Keratinocyte (primary cell): ENCODE data around the gene MSI2. TPM values are rescaled to one million over a fixed set of nuclear protein-coding genes. Genes with fewer than 3 reads are reported as not detected.

Experiments
- DNase-seq: peaks from one replicate; pipeline ENCODE4 v3.0.0-alpha.2; 2011; ENCODE audit warnings: low read depth, missing footprints, low spot score
- FAIRE-seq: peaks from 2 replicates; lab custom pipeline; 2011; peaks lifted over from hg19 to GRCh38; lab: Jason Lieb, UNC
- H2AFZ ChIP-seq: 2 replicates; pipeline ENCODE4 v1.6.0; 2012; ENCODE audit warnings: low read length, control low read depth, inconsistent platforms; ENCODE audit not compliant: control insufficient read depth
- H3K27ac ChIP-seq: 2 replicates; pipeline ENCODE4 v1.5.1; 2011; ENCODE audit warnings: low read length; ENCODE audit not compliant: control insufficient read depth, insufficient read depth
- H3K27me3 ChIP-seq: 3 replicates; pipeline ENCODE4 v1.6.0; 2011; ENCODE audit warnings: low read length; ENCODE audit not compliant: control insufficient read depth, insufficient read depth; ENCODE audit errors: extremely low read depth
- H3K36me3 ChIP-seq, 2 experiments: 2 replicates in 1 of 2; 3 replicates in 1 of 2; pipeline ENCODE4 v1.5.1; 2011; ENCODE audit warnings: low read length in 2 of 2, mild to moderate bottlenecking in 1 of 2; ENCODE audit not compliant: control insufficient read depth in 2 of 2, insufficient read depth in 2 of 2; ENCODE audit errors: extremely low read depth in 1 of 2
- H3K4me1 ChIP-seq: 3 replicates; pipeline ENCODE4 v1.5.1; 2011; ENCODE audit warnings: low read length; ENCODE audit not compliant: control insufficient read depth, insufficient read depth; ENCODE audit errors: extremely low read depth
- H3K4me2 ChIP-seq: 3 replicates; pipeline ENCODE4 v1.6.0; 2011; ENCODE audit warnings: low read depth, low read length; ENCODE audit not compliant: control insufficient read depth, insufficient read depth; ENCODE audit errors: extremely low read depth
- H3K4me3 ChIP-seq, 3 experiments: fragments of 200-600 bp in 1 of 3; sonication (generic) in 1 of 3; 2 replicates in 2 of 3; 3 replicates in 1 of 3; pipeline ENCODE4 v1.5.1; 2011 to 2016; ENCODE audit warnings: low read length in 3 of 3, mild to moderate bottlenecking in 3 of 3, control low read depth in 2 of 3, inconsistent platforms in 1 of 3, low read depth in 1 of 3, mixed read lengths in 1 of 3, mixed run types in 1 of 3, moderate library complexity in 1 of 3; ENCODE audit not compliant: control insufficient read depth in 2 of 3, insufficient read depth in 2 of 3; ENCODE audit errors: extremely low read depth in 1 of 3
- H3K79me2 ChIP-seq: 2 replicates; pipeline ENCODE4 v1.6.0; 2012; ENCODE audit warnings: low read length; ENCODE audit not compliant: control insufficient read depth, insufficient read depth
- H3K9ac ChIP-seq: 3 replicates; pipeline ENCODE4 v1.6.0; 2011; ENCODE audit warnings: low read length; ENCODE audit not compliant: control insufficient read depth, insufficient read depth; ENCODE audit errors: extremely low read depth
- H3K9me1 ChIP-seq: 3 replicates; pipeline ENCODE4 v1.6.0; 2011; ENCODE audit warnings: low read length; ENCODE audit not compliant: control insufficient read depth, insufficient read depth; ENCODE audit errors: extremely low read depth
- H3K9me3 ChIP-seq: 2 replicates; pipeline ENCODE4 v1.5.1; 2012; ENCODE audit warnings: low read depth, low read length; ENCODE audit not compliant: control insufficient read depth
- H4K20me1 ChIP-seq: 3 replicates; pipeline ENCODE4 v1.6.0; 2011; ENCODE audit warnings: low read length; ENCODE audit not compliant: control insufficient read depth, insufficient read depth; ENCODE audit errors: extremely low read depth
- EZH2 ChIP-seq: IDR thresholded peaks from one replicate; pipeline ENCODE4 v1.6.1; 2012; ENCODE audit warnings: inconsistent platforms, mild to moderate bottlenecking, low read length, moderate library complexity
- dilution Hi-C: fragments of 300-500 bp; cut with MboI; formaldehyde crosslinking; loops from one replicate; pipeline ENCODE4 v1.7.0; 2020; ENCODE audit warnings: low sequenced_read_pairs; ENCODE audit not compliant: extremely low pct_ligation_motif_present
- polyA plus RNA-seq, 5 experiments: library from polyadenylated mRNA; depleted of rRNA in 3 of 5; stranded (reverse) in 3 of 5; stranded (forward) in 1 of 5; unstranded in 1 of 5; fragments of >200 nt; gene quantifications; 1 replicate in 1 of 5; 2 replicates in 3 of 5; 3 replicates in 1 of 5; pipeline versions ENCODE4 v1.2.1 to v1.2.3, GENCODE V29; 2011 to 2012; ENCODE audit warnings: missing spikeins in 2 of 5, low read depth in 1 of 5, low replicate concordance in 1 of 5
- TF ChIP-seq, protein P1 (sequence below), 3 experiments: IDR thresholded peaks in 1 of 3; conservative IDR thresholded peaks in 1 of 3; optimal IDR thresholded peaks in 1 of 3; 2 replicates in 2 of 3; 3 replicates in 1 of 3; pipeline versions ENCODE3 to v1.5.1; 2011; ENCODE audit warnings: low read length in 3 of 3, mild to moderate bottlenecking in 3 of 3, moderate library complexity in 2 of 3, control low read depth in 1 of 3, inconsistent platforms in 1 of 3; ENCODE audit not compliant: insufficient read depth in 2 of 3; ENCODE audit errors: extremely low read depth in 1 of 3

The MSI2 gene
- polyA plus RNA-seq, 1 donor (not counting 4 experiments of a cell fraction or from before 2014, with no cell fraction given), result 22.3 TPM

DNA sequence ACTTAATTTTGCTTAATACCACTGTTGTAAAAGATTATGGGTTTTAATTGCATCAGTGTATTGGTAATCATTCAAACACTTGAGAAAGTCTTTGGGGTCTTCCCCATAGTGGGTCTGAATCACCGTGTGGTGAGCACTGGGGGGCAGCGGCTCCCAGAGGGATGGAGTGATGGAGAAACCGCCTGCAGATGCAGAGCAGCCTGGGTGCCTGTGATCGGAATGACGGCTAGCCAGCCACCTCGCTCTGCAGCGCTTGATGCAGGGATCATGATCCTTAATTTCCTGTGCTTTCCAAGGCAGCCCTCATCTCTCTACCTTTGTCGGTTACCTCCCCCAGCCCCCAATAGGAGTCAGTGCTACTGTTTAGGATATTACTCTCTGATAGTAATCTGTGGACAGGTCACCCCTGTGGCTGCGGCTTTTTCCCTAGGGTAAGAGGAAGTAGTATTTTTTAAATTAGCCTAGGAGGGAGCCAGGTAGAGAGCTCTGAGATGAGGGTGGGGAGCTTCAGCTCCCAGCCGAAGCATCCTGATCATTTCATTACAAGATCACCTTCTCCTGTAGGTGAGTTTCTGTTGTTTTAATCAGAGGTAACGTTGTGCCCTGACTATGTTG lies 135.6 kb downstream of the MSI2 start:
- Histone ChIP-seq H3K79me2 (no peaks in the 10 kb centered on the region), H3K27ac (no peak overlapping the region), H3K27me3 (no peaks in the 10 kb centered on the region), H3K4me1 (no peaks in the 10 kb centered on the region), H3K4me2 (no peak overlapping the region), H3K9me3 (peaks cover 7% of the 10 kb centered on the region), H3K9me1 (no peaks in the 10 kb centered on the region), H2AFZ (no peak overlapping the region), H3K4me3 (no peak overlapping the region), H3K36me3 (no peaks in the 10 kb centered on the region), H4K20me1 (no peaks in the 10 kb centered on the region), H3K9ac (no peak overlapping the region)
- FAIRE-seq (no peak), DNase-seq (no peak)
- no peak for TF ChIP-seq EZH2
- TF ChIP-seq, protein P1, sequence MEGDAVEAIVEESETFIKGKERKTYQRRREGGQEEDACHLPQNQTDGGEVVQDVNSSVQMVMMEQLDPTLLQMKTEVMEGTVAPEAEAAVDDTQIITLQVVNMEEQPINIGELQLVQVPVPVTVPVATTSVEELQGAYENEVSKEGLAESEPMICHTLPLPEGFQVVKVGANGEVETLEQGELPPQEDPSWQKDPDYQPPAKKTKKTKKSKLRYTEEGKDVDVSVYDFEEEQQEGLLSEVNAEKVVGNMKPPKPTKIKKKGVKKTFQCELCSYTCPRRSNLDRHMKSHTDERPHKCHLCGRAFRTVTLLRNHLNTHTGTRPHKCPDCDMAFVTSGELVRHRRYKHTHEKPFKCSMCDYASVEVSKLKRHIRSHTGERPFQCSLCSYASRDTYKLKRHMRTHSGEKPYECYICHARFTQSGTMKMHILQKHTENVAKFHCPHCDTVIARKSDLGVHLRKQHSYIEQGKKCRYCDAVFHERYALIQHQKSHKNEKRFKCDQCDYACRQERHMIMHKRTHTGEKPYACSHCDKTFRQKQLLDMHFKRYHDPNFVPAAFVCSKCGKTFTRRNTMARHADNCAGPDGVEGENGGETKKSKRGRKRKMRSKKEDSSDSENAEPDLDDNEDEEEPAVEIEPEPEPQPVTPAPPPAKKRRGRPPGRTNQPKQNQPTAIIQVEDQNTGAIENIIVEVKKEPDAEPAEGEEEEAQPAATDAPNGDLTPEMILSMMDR (optimal IDR thresholded peaks at IDR 0.05 in 1 of 3, IDR thresholded peaks at IDR 0.05 in 1 of 3, conservative IDR thresholded peaks at IDR 0.05 in 1 of 3; ENCODE audit: extremely low read depth in 1 of 3, insufficient read depth in 2 of 3, low read length in 3 of 3), result no peak
- dilution Hi-C loops, result no loop called here

DNA sequence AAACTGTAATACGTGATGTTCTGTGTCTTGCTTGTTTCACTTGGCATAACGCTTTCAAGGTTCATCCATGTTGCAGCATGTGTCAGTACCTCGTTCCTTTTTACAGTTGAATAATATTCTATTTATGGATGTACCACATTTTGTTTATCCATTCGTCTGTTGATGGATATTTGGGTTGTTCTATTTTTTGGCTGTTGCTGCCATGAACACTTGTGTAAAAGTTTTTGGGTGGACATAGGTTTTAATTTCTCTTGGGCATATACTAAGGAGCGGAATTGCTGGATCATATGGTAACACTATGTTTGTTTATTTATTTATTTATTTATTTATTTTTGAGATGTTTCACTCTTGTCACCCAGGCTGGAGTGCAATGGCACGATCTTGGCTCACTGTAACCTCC lies 137.0 kb downstream of the MSI2 start:
- Histone ChIP-seq H3K9ac (no peak overlapping the region), H3K27ac (no peak overlapping the region), H3K4me3 (no peak overlapping the region), H3K9me3 (peaks cover 2% of the 10 kb centered on the region), H3K9me1 (no peaks in the 10 kb centered on the region), H3K79me2 (no peaks in the 10 kb centered on the region), H3K36me3 (peaks cover 0 to 1% of the 10 kb centered on the region in 2 experiments), H2AFZ (no peak overlapping the region), H3K4me2 (no peak overlapping the region), H4K20me1 (no peaks in the 10 kb centered on the region), H3K4me1 (no peaks in the 10 kb centered on the region), H3K27me3 (no peaks in the 10 kb centered on the region)
- FAIRE-seq, result no peak
- dilution Hi-C loops, result no loop called here
- TF ChIP-seq, protein P1 (optimal IDR thresholded peaks at IDR 0.05 in 1 of 3, IDR thresholded peaks at IDR 0.05 in 1 of 3, conservative IDR thresholded peaks at IDR 0.05 in 1 of 3; ENCODE audit: extremely low read depth in 1 of 3, insufficient read depth in 2 of 3, low read length in 3 of 3), result no peak
- no peak for TF ChIP-seq EZH2
- DNase-seq, result no peak
